Thyroid gland (tissue), 4 donors: Measurements from ENCODE around the gene CAPN14. TPM values are rescaled to one million over a fixed set of nuclear protein-coding genes. Genes with fewer than 3 reads are reported as not detected.

Experiments
- DNase-seq, 2 donors: peaks; one replicate each; pipeline ENCODE4 v3.0.0-alpha.2; 2019
- H3K27ac ChIP-seq, 3 donors: fragments of 200-600 bp; sonication (generic); 1 replicate in 2 of 3; 2 replicates in 1 of 3; pipeline ENCODE4 v1.5.1; 2016 to 2019; ENCODE audit warnings: mild to moderate bottlenecking in 1 of 3, moderate library complexity in 1 of 3
- H3K27me3 ChIP-seq: fragments of 200-600 bp; sonication (generic); one replicate; pipeline ENCODE4 v1.5.1; 2019
- H3K36me3 ChIP-seq, 2 donors: fragments of 200-600 bp; sonication (generic); one replicate each; pipeline ENCODE4 v1.5.1; 2016 to 2019
- H3K4me1 ChIP-seq, 2 donors: fragments of 200-600 bp; sonication (generic); one replicate each; pipeline ENCODE4 v1.5.1; 2017 to 2019
- H3K4me3 ChIP-seq, 3 donors: fragments of 200-600 bp; sonication (generic); replicated peaks in 1 of 3; 1 replicate in 2 of 3; 2 replicates in 1 of 3; pipeline ENCODE4 v1.5.1; 2016; ENCODE audit warnings: mild to moderate bottlenecking in 1 of 3
- H3K9me3 ChIP-seq: fragments of 200-600 bp; sonication (generic); one replicate; pipeline ENCODE4 v1.5.1; 2017
- CTCF ChIP-seq, 6 experiments: fragments of 200-600 bp in 3 of 6; fragments of 450-650 bp in 3 of 6; sonication (generic) in 3 of 6; IDR thresholded peaks; one replicate each; pipeline ENCODE4 v1.5.1; 2016 to 2019; ENCODE audit warnings: antibody characterized with exemption in 6 of 6, mild to moderate bottlenecking in 2 of 6, inconsistent platforms in 1 of 6, moderate library complexity in 1 of 6
- POLR2A ChIP-seq, 2 donors: fragments of 450-650 bp; IDR thresholded peaks; one replicate each; pipeline ENCODE4 v1.6.1; 2017; ENCODE audit warnings: antibody characterized with exemption in 2 of 2, mild to moderate bottlenecking in 2 of 2, moderate library complexity in 1 of 2
- WGBS, 2 donors: methylation state at CpG; one replicate each; pipeline ENCODE4 v1.1.5; 2017; 5-methylcytosine and 5-hydroxymethylcytosine counted together
- intact Hi-C: fragments of 100-400 bp; cut with DNase I; formaldehyde crosslinking; loops from one replicate; pipeline ENCODE4 v1.15.1; 2023
- total RNA-seq, 4 donors: library from RNA; depleted of rRNA; stranded (reverse); fragments of >200 nt; gene quantifications; one replicate each; pipeline ENCODE4 v1.2.3, GENCODE V29; 2016

CAPN14 gene
- total RNA-seq, 4 donors from 2014 or later, result 0.15 to 0.27 TPM; not detected in 2

GRCh38 chr2:31260870-31261269 lies 43.6 kb upstream of the CAPN14 start:
- no peak for DNase-seq
- Histone ChIP-seq H3K4me1 (no peaks in the 10 kb centered on the region), H3K27ac (no peak overlapping the region), H3K36me3 (no peaks in the 10 kb centered on the region), H3K9me3 (no peaks in the 10 kb centered on the region), H3K27me3 (no peaks in the 10 kb centered on the region), H3K4me3 (no peak overlapping the region)
- 96 to 100% methylated on average over 3 to 4 of the region's 4 CpGs for WGBS, 2 donors
- no peak for TF ChIP-seq CTCF (IDR thresholded peaks at IDR 0.05)
- intact Hi-C loops, result no loop called here

GRCh38 chr2:31259075-31259474 lies 41.8 kb upstream of the CAPN14 start:
- intact Hi-C loops, result no loop called here
- Histone ChIP-seq H3K27me3 (no peaks in the 10 kb centered on the region), H3K27ac (no peak overlapping the region), H3K4me3 (no peak overlapping the region), H3K4me1 (no peaks in the 10 kb centered on the region), H3K36me3 (no peaks in the 10 kb centered on the region), H3K9me3 (no peaks in the 10 kb centered on the region)
- TF ChIP-seq POLR2A (IDR thresholded peaks at IDR 0.05), result no peak
- no peak for TF ChIP-seq CTCF (IDR thresholded peaks at IDR 0.05)
- DNase-seq, result no peak
- 85 to 100% methylated on average over 3 of the region's 3 CpGs for WGBS, 2 donors

GRCh38 chr2:31258351-31258750 lies 41.0 kb upstream of the CAPN14 start:
- intact Hi-C loops, result no loop called here
- Histone ChIP-seq H3K27me3 (no peaks in the 10 kb centered on the region), H3K36me3 (no peaks in the 10 kb centered on the region), H3K9me3 (no peaks in the 10 kb centered on the region), H3K4me3 (no peak overlapping the region), H3K27ac (no peak overlapping the region), H3K4me1 (no peaks in the 10 kb centered on the region)
- no peak for DNase-seq
- TF ChIP-seq POLR2A (IDR thresholded peaks at IDR 0.05) (no peak), CTCF (IDR thresholded peaks at IDR 0.05) (no peak)
- 42 to 58% methylated on average over 3 to 5 of the region's 5 CpGs for WGBS, 2 donors

- no peak overlapping the region for H3K27ac ChIP-seq
- no peak overlapping the region for H3K4me3 ChIP-seq
- DNase-seq, result no peak
- TF ChIP-seq POLR2A (IDR thresholded peaks at IDR 0.05), result no peak
- no peak for TF ChIP-seq CTCF (IDR thresholded peaks at IDR 0.05)
- no peaks in the 10 kb centered on the region for H3K27me3 ChIP-seq
- H3K9me3 ChIP-seq, result no peaks in the 10 kb centered on the region
- H3K36me3 ChIP-seq, result no peaks in the 10 kb centered on the region
- H3K4me1 ChIP-seq, result no peaks in the 10 kb centered on the region
- intact Hi-C loops, result no loop called here
- 84 to 87% methylated on average over 4 of the region's 4 CpGs for WGBS, 2 donors
These were observed 39.5 kb upstream of the CAPN14 start for GRCh38 chr2:31256611-31257382.

- Histone ChIP-seq H3K4me3 (no peak overlapping the region), H3K27ac (no peak overlapping the region), H3K27me3 (no peaks in the 10 kb centered on the region), H3K4me1 (no peaks in the 10 kb centered on the region), H3K9me3 (no peaks in the 10 kb centered on the region), H3K36me3 (no peaks in the 10 kb centered on the region)
- TF ChIP-seq POLR2A (IDR thresholded peaks at IDR 0.05) (no peak), CTCF (IDR thresholded peaks at IDR 0.05) (no peak)
- 85 to 89% methylated on average over 11 of the region's 11 CpGs for WGBS, 2 donors
- DNase-seq, result no peak
- intact Hi-C loops, result no loop called here
These were observed 38.7 kb upstream of the CAPN14 start for GRCh38 chr2:31255911-31256571.
